Measurements from ENCODE around the gene CUBN.

DNA sequence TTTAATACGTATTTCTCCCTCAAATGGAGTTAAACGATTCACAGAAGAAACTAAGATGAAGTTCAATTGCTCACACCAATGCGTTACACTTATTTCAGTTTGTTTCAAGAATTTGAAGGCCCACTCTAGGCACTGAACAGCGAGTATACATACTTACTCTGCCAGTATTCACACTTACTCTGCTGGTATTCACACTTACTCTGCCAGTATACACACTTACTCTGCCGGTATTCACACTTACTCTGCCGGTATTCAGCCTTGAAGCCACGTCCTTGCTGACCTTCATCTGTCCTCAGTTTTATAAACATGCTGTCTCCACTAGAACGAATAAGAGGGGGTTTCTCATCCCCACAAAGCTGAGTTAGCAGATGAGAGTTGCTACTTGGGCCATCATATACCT lies 86.0 kb downstream of the CUBN start:
- TF ChIP-seq POLR2AphosphoS5 (IDR thresholded peaks at IDR 0.05) = no peak
- TF ChIP-seq, protein P1, sequence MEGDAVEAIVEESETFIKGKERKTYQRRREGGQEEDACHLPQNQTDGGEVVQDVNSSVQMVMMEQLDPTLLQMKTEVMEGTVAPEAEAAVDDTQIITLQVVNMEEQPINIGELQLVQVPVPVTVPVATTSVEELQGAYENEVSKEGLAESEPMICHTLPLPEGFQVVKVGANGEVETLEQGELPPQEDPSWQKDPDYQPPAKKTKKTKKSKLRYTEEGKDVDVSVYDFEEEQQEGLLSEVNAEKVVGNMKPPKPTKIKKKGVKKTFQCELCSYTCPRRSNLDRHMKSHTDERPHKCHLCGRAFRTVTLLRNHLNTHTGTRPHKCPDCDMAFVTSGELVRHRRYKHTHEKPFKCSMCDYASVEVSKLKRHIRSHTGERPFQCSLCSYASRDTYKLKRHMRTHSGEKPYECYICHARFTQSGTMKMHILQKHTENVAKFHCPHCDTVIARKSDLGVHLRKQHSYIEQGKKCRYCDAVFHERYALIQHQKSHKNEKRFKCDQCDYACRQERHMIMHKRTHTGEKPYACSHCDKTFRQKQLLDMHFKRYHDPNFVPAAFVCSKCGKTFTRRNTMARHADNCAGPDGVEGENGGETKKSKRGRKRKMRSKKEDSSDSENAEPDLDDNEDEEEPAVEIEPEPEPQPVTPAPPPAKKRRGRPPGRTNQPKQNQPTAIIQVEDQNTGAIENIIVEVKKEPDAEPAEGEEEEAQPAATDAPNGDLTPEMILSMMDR (IDR thresholded peaks at IDR 0.05) = no peak
- TF ChIP-seq POLR2A (IDR thresholded peaks at IDR 0.05) = no peak

All from prostate gland (tissue), 2 donors.